Measurements from ENCODE around the gene RBMY1F.
"Not testable (repeated sequence)": the region's sequence is repeated elsewhere in the genome, so short reads cannot be mapped to it uniquely, and the experiment has no call there.

RBMY1F gene

GRCh38 chrY:22182823-22183222 is at the start of gene RBMY1F:
Gene RBMY1F, minus strand, starts transcription at chrY:22182923. Its CDS starts 1,954 bp downstream, at chrY:22180969.
- H3K4me3 ChIP-seq (ENCODE audit: low read length); H3K4me1 ChIP-seq (ENCODE audit: low read length); H3K27ac ChIP-seq (ENCODE audit: low read length); H4K20me1 ChIP-seq (ENCODE audit: insufficient read depth, low read length); H3K27me3 ChIP-seq (ENCODE audit: low read depth, low read length); H3K4me2 ChIP-seq (ENCODE audit: low read length); H3K9me3 ChIP-seq (ENCODE audit: insufficient read depth, low read length); H3K36me3 ChIP-seq (replicated peaks; ENCODE audit: low read depth, low read length); H3K9ac ChIP-seq (ENCODE audit: low read length); H2AFZ ChIP-seq (ENCODE audit: low read depth, low read length); H3K79me2 ChIP-seq (ENCODE audit: low read length): not testable (repeated sequence)

GRCh38 chrY:22151144-22151543 is 31.6 kb downstream of the RBMY1F start:
- H3K9ac ChIP-seq (ENCODE audit: low read length); H4K20me1 ChIP-seq (ENCODE audit: insufficient read depth, low read length); H3K9me3 ChIP-seq (ENCODE audit: insufficient read depth, low read length); H3K4me3 ChIP-seq (ENCODE audit: low read length); H3K36me3 ChIP-seq (replicated peaks; ENCODE audit: low read depth, low read length); H3K27ac ChIP-seq (ENCODE audit: low read length); H3K4me2 ChIP-seq (ENCODE audit: low read length); H3K79me2 ChIP-seq (ENCODE audit: low read length); H3K27me3 ChIP-seq (ENCODE audit: low read depth, low read length); H2AFZ ChIP-seq (ENCODE audit: low read depth, low read length); H3K4me1 ChIP-seq (ENCODE audit: low read length): not testable (repeated sequence)

GRCh38 chrY:22141011-22141695 is 41.6 kb downstream of the RBMY1F start:
- H2AFZ ChIP-seq (ENCODE audit: low read depth, low read length); H3K4me1 ChIP-seq (ENCODE audit: low read length); H3K4me3 ChIP-seq (ENCODE audit: low read length); H3K4me2 ChIP-seq (ENCODE audit: low read length); H3K27ac ChIP-seq (ENCODE audit: low read length); H4K20me1 ChIP-seq (ENCODE audit: insufficient read depth, low read length); H3K79me2 ChIP-seq (ENCODE audit: low read length); H3K27me3 ChIP-seq (ENCODE audit: low read depth, low read length); H3K9me3 ChIP-seq (ENCODE audit: insufficient read depth, low read length); H3K36me3 ChIP-seq (replicated peaks; ENCODE audit: low read depth, low read length); H3K9ac ChIP-seq (ENCODE audit: low read length): not testable (repeated sequence)

- H3K4me1 ChIP-seq (ENCODE audit: low read length); H3K9me3 ChIP-seq (ENCODE audit: insufficient read depth, low read length); H3K27ac ChIP-seq (ENCODE audit: low read length); H2AFZ ChIP-seq (ENCODE audit: low read depth, low read length); H3K36me3 ChIP-seq (replicated peaks; ENCODE audit: low read depth, low read length); H3K79me2 ChIP-seq (ENCODE audit: low read length); H4K20me1 ChIP-seq (ENCODE audit: insufficient read depth, low read length); H3K4me2 ChIP-seq (ENCODE audit: low read length); H3K9ac ChIP-seq (ENCODE audit: low read length); H3K27me3 ChIP-seq (ENCODE audit: low read depth, low read length); H3K4me3 ChIP-seq (ENCODE audit: low read length): not testable (repeated sequence)
These were observed 48.0 kb downstream of the RBMY1F start for GRCh38 chrY:22134719-22135118.

GRCh38 chrY:22130494-22130893 is 52.2 kb downstream of the RBMY1F start:
- H3K4me1 ChIP-seq (ENCODE audit: low read length); H3K79me2 ChIP-seq (ENCODE audit: low read length); H3K4me2 ChIP-seq (ENCODE audit: low read length); H3K27me3 ChIP-seq (ENCODE audit: low read depth, low read length); H3K27ac ChIP-seq (ENCODE audit: low read length); H3K9me3 ChIP-seq (ENCODE audit: insufficient read depth, low read length); H2AFZ ChIP-seq (ENCODE audit: low read depth, low read length); H4K20me1 ChIP-seq (ENCODE audit: insufficient read depth, low read length); H3K36me3 ChIP-seq (replicated peaks; ENCODE audit: low read depth, low read length); H3K9ac ChIP-seq (ENCODE audit: low read length); H3K4me3 ChIP-seq (ENCODE audit: low read length): not testable (repeated sequence)
